GM19239 (cell line): ENCODE measurements around the gene CCDC194.
"Not testable (repeated sequence)": the region's sequence is repeated elsewhere in the genome, so short reads cannot be mapped to it uniquely, and the experiment has no call there.

Source experiments
- DNase-seq: peaks from one replicate; pipeline ENCODE4 v3.0.0; 2011; ENCODE audit warnings: low spot score; ENCODE audit not compliant: insufficient read length
- FAIRE-seq: peaks from 2 replicates; lab custom pipeline; 2011; peaks lifted over from hg19 to GRCh38; lab: Jason Lieb, UNC

The CCDC194 gene

GRCh38 chr19:17378271-17378670 lies 15.7 kb downstream of the CCDC194 start:
- FAIRE-seq = no peak
- DNase-seq = no peak

GRCh38 chr19:17376935-17377600 lies 16.9 kb downstream of the CCDC194 start, which contains the start of gene PLVAP:
PLVAP (minus strand) TSS chr19:17377342; CDS start chr19:17377288, 54 bp downstream.
- no peak for DNase-seq

GRCh38 chr19:17370026-17370587 lies 23.9 kb downstream of the CCDC194 start:
- DNase-seq = no peak
- FAIRE-seq = peak; percentile 93

More at GRCh38 chr19:17376935-17377600, 16.9 kb downstream of the CCDC194 start, which contains the start of gene PLVAP:
- no peak for FAIRE-seq

- FAIRE-seq (no peak), DNase-seq (no peak)
Measured at GRCh38 chr19:17365361-17365760, 28.6 kb downstream of the CCDC194 start.

GRCh38 chr19:17363852-17364605 lies 30.0 kb downstream of the CCDC194 start:
- not testable (repeated sequence) for FAIRE-seq, DNase-seq

GRCh38 chr19:17359905-17360800 lies 33.8 kb downstream of the CCDC194 start:
- FAIRE-seq (no peak), DNase-seq (no peak)

GRCh38 chr19:17358395-17358794 lies 35.6 kb downstream of the CCDC194 start:
- FAIRE-seq (no peak), DNase-seq (no peak)

GRCh38 chr19:17357724-17358123 lies 36.3 kb downstream of the CCDC194 start:
- DNase-seq = no peak

GRCh38 chr19:17357078-17357666 lies 36.8 kb downstream of the CCDC194 start:
- DNase-seq (no peak), FAIRE-seq (no peak)

More at GRCh38 chr19:17357724-17358123, 36.3 kb downstream of the CCDC194 start:
- no peak for FAIRE-seq

GRCh38 chr19:17353386-17353785 lies 40.6 kb downstream of the CCDC194 start:
- DNase-seq = no peak
- no peak for FAIRE-seq

- FAIRE-seq = no peak
- DNase-seq = no peak
Measured at GRCh38 chr19:17352608-17353280, 41.3 kb downstream of the CCDC194 start.

GRCh38 chr19:17351815-17352435 lies 42.1 kb downstream of the CCDC194 start:
- no peak for FAIRE-seq

GRCh38 chr19:17348700-17349099 lies 45.3 kb downstream of the CCDC194 start:
- FAIRE-seq (no peak), DNase-seq (no peak)

More at GRCh38 chr19:17351815-17352435, 42.1 kb downstream of the CCDC194 start:
- no peak for DNase-seq

- no peak for FAIRE-seq
- no peak for DNase-seq
Measured at GRCh38 chr19:17347877-17348276, 46.1 kb downstream of the CCDC194 start.

GRCh38 chr19:17347361-17347760 lies 46.6 kb downstream of the CCDC194 start:
- FAIRE-seq (no peak), DNase-seq (no peak)

- DNase-seq (peak; percentile 87), FAIRE-seq (peak; percentile 93)
Measured at GRCh38 chr19:17346109-17346671, 47.8 kb downstream of the CCDC194 start.

- FAIRE-seq (no peak), DNase-seq (no peak)
Measured at GRCh38 chr19:17341845-17342244, 52.2 kb downstream of the CCDC194 start.

- FAIRE-seq = no peak
- no peak for DNase-seq
Measured at GRCh38 chr19:17341386-17341785, 52.6 kb downstream of the CCDC194 start.
